KBM-7 (cell line): Measurements from ENCODE around the gene TRABD2B.

Source experiments
- DNase-seq: peaks from one replicate; pipeline ENCODE4 v3.0.0-alpha.2; 2015
- in situ Hi-C: fragments of 300-500 bp; cut with MboI; formaldehyde crosslinking; loops from 2 replicates; pipeline ENCODE4 v1.14.3; 2020; ENCODE audit warnings: low sequenced_read_pairs, low pct_unique_long_range_greater_than_20kb, mixed read lengths

TRABD2B gene

DNA sequence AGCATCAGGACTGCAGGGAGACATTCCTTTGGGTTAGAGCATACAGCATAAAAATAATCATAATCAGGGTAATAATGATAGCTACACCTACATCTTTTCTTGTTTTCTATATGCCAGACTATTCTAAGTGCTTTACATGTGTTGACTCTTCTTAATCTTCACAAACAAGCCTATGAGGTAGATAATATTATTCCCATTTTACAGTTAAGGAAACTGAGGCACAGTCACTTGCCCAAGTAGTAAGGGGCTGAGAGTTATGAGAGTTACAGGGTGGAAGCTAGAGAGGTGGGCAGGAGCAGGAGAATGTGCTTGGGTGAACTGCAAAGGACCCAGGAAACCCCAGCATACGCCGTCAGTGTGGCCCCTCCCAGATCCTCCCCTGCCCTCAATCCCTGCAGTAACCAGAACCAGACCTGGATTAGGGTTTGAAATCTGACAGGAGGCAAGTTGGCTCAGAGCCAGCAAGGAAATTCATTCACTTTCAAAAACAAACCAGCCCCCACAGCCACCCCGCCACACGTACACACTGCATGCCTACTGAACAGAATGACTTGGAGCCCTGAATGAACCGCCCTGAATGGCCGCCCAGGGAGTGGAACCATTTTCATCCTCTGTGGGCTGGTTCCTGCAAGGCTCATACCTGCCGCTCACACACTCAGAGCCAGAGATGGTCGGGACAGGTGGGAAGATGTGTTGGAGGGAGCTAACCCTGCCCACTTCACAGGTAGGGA, 126.1 kb downstream of the TRABD2B start:
- no peak for DNase-seq
- in situ Hi-C loops = no loop called here

DNA sequence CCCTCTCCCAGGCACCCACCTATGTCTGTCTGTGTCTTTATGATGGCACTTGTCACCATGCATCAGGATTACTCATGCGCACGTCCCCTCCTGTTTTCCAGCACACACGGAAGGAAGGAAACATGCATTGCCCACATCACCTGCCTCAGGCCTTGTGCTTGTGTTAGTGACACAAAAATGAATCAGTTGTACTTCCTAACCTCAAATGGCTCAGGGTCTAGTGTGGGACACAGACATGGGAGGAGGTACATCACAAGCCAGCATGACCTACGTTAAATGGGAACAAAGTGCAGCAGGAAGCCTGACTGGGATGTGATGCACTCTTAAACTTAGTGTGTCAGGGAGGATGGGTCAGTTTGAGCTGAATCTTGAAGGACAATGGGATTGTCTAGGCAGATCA, 126.7 kb downstream of the TRABD2B start:
- in situ Hi-C loops = no loop called here
- no peak for DNase-seq

DNA sequence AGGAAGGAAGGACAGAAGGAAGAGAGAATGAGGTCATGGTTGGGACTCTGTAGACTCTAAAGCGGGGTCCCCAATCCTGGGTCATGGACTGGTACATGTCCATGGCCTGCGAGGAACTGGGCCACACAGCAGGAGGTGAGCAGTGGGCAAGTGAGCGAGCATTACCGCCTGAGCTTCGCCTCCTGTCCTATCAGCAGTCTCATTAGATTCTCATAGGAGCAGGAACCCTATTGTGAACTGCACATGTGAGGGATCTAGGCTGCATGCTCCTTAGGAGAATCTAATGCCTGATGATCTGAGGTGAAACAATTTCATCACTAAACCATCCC, 128.9 kb downstream of the TRABD2B start:
- in situ Hi-C loops = no loop called here

DNA sequence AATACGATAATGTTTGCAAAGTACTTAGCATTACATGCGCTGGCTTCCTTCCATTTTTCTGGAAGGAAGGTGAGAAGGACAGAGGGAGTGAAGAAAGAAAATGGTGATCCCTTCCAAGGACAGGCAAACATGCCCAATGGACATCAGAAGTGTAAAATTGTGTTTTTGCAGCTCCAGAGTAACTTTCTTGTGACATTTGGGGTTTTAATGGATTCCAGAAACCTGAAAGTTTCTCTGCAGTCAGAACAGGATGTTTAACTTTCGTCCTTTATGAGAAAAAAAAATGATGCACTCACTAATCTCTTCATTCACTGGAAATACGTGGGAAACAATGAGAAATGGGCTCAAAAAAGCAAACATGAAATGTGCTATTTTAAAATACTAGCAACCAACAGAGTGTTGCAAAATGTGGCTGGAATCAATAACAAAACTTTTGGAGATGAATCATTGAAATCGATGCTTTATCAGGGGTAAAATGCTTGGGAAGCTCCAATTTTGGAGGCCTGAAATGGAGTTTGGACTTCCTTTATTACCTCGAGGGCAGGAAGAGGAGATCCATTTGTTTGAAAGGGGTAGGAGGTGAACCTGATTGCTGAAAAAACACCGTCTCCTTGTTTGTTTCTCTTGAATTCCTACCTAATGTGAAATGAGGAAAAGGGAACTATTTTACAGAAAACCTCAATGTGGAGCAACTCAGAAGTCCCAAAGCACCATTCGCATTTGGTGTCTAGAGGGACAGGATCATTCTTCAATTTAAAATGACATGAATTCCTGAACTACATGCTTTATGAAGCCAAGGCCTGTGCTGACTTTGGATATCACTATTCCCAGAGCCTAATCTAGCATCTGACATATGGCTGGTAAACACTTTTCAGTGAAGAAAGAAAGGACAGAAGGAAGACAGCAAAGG, 129.5 kb downstream of the TRABD2B start:
- DNase-seq = no peak
- in situ Hi-C loops = no loop called here

More for the DNA sequence above, 128.9 kb downstream of the TRABD2B start:
- DNase-seq = no peak

DNA sequence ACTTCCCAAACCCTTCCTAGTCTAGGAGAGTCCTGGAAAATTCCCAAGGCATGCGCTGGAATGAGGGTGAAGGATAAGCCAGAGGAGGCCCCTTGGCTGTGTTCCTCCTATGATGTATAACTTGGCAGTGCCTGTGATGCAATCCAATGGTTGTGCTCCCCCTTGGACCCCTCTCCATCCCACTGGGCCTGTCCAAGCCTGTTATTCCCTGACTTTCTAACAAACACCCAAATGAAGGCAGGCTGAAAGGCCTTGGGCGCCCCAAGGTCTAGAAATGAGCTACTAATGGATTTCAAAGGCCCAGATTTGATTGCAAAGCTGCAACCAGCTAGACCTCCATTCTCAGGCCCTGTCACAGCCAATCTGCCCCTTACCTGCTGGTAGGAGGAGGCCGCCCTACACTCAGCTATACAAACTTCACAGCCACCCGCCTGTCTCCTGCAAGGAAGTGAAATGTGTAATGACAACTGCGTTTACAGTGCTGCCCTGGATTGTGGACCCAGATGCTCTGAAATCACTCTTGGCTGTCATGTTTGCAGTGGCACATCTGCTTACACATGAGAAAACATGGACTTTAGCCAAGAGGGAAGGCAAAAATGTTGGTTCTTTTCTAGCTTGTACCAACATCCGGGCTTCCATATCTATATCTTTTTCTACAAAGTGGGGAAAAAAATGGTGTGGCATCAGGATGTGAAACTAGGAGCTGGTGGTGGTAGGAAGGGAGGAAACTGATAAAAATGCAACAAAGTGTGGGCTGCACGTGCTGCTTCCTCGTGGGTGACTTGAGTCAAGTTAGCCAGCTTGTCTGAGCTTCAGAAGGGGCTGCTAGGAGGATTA, 130.4 kb downstream of the TRABD2B start:
- DNase-seq = no peak
- in situ Hi-C loops = no loop called here

DNA sequence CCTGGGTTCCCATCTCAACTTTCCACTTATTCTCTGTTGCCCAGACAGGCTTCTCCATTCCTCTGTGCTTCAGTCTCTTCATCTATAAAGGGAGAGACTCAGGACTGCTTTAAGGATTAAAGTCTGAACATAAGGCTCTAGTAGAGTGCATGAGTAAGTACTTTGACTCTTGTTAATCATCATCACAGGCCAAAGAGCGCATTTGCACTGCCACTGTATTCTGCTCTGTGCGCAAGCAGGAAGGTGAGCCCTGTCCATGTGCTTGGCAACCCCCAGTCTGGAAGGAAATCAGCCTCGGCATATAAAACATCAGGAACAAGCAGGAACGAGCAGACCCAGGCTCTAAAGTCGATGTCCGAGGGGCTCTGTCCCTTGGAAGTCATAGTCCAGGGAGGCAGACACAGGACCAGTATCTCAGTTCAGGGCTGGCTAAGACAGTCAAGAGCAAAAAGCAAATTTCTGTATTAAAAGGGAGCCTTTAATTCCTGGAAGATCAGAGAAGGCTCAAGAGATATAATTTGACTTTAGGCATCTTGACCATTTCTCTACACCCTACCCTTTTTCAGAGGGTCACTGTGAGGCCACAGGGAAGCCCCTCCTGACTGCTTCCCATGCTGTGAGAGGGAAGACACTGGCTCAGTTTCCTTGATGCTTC, 131.2 kb downstream of the TRABD2B start:
- in situ Hi-C loops = no loop called here
- no peak for DNase-seq

DNA sequence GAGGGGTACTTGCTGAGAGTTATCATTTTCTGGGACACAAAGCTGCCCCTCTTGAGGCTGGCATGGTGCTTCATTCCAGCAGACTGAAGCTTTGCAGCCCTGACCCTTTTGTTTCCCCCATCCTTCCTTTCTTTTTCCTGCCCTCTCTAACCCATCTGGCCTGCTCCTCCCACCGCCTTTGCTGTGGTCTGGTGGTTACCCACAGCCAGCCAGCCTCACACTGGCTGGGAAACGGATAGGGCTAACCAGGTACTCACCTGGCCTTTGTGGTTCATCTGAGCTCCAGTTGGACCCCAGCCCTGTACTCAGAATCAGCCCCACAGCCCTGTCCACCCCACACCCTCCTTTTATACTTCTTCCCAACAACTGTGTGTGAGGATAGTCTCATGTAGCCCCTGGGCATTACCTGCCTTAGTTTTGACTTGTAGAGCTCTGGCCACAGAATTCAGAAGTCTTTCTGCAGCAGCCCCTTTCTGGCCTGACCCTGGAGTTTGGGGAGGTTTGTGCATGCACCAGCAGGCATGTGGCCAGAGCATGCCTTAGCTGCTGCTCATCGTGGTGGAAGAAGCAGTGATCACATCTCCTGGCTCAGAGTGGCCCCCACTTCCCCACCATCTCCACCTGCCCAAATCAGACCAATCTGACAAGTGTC, 138.0 kb downstream of the TRABD2B start:
- in situ Hi-C loops = no loop called here
- DNase-seq = no peak

DNA sequence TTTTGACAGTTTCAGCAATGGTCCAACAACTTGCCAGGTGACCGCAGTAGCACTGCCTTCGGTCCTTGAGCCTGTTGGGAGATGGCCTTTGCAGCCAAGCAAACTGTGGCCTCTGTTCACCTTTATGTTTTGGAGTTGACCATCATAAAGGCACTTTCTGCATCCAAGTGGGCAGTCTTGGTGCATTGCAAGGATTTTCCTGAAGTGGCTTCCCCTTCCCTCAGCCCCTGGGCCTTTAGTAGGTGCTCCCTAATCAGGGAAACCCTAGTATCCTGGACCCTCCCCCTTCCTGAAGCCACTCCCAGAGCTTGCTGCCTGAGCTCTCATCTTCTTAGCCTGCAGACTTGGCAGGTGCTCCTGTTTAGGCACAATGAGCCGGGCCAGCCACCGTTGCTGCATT, 140.2 kb downstream of the TRABD2B start:
- in situ Hi-C loops = no loop called here

DNA sequence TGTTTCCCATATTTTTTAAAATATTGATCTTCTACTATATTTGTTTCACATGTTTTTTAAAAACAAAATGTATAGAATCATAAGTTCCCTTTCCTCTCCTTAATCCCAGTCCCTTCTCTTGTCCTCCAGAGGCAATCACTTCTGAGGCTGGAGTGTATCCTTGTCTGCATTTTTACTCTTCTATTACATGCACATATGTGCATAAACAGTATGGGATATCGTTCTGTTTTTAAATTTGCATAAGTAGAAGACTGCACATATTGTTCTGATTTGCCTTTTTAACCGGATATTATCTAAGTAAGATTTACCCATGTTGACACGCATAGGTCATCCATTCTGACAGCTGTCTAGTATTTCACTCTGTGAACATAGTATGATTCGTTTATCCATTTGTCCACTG, 142.0 kb downstream of the TRABD2B start:
- no peak for DNase-seq
- in situ Hi-C loops = no loop called here

More for the DNA sequence above, 140.2 kb downstream of the TRABD2B start:
- DNase-seq = no peak

DNA sequence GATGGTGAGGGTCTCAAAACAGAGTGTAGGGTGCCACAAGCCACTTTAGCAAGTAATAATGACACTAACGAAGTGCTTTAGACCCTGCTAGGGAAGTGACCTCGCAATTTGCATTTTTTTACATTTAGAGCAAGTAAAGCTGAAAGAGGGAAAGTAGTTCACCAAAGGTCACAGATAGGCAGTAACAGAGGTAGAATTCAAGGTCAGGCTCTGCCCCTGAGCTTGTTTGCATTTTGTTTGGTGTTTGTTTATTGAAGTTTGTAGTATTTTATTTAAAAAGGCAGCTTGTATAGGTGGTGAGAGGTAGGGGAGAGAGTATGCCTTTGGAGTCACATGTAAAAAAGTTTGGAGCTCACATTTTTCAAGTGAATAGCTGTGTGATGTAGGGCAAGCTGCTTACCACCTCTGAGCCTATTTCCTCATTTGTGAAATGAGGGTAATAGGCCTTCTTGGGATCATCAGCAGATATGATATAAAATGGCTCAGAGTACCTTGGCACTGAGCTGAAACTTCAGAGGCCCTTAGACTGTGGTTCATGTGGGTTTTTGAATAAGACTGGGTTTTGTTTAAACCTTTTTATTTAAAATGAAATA, 142.5 kb downstream of the TRABD2B start:
- no peak for DNase-seq
- in situ Hi-C loops = no loop called here

DNA sequence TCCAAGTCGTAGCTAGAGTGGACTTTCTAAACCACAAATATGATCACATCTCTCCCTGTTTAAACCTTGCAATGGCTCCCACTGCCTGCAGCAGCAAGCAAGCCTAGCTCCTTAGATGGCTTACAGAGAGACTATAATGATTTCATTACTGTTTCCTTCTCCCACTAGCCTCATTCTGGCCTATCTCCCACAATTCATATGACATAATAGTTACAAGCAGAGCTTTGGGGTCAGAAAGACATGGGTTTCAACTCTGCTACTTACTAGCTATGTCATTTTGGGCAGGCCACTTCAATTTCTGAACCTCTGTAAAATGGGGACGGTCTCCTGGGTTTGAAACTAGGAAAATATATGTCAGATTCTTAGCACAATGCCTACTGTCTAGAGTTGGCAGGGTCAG, 143.3 kb downstream of the TRABD2B start:
- DNase-seq = no peak
- in situ Hi-C loops = no loop called here

DNA sequence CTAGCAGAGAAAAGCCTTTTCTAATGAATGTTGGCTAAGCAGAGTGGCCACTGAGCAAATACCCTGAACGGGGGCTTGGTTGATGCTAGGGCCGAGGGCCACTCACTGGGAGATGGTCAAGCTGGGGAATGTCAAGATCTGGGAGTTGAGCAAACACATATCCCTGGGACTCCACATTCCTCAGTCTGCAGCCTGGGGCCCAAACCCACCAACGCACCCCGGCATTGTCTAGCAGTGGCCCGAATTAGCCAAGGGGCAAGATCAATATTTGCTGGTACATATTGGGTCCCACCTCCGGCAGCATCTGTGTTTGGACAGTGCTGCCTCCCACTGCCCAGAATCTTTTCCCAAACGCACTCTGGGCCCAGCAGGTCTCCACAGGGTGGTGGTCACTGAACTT, 144.1 kb downstream of the TRABD2B start:
- no peak for DNase-seq
- in situ Hi-C loops = no loop called here

DNA sequence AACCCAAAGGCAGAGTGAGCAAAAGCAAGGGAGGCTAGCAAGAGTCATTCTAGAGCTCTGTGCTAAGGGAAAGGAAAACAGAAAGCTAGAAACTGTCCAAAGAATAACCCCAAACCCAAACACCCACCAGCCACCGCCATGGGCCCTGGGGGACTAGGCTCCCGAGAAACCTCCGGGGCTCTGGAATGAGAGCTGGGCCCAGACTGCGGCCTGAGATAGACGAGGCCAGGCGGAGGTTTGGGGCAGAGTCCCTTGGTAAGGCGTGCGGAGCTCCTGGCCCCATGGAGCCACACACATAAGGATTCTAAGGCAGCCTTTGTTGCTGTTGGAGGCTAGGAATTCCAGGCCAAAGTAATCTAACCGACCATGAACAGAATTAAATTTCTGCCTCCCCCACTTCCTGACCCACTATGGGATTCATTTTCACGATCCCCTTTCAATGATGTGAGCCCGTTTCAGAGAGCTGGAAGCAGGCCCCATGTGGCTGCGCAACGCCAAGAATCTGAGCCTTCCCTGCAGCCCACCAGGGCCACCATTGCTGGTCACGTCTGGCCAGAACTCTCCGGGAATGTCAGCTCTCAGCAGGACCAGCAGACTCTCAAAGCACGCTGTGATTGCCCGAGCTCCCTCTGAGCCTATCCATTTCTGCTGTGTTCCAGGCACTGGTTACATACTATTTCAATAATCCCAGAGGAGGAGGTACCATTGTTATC, 145.0 kb downstream of the TRABD2B start:
- DNase-seq = no peak
- in situ Hi-C loops = no loop called here

DNA sequence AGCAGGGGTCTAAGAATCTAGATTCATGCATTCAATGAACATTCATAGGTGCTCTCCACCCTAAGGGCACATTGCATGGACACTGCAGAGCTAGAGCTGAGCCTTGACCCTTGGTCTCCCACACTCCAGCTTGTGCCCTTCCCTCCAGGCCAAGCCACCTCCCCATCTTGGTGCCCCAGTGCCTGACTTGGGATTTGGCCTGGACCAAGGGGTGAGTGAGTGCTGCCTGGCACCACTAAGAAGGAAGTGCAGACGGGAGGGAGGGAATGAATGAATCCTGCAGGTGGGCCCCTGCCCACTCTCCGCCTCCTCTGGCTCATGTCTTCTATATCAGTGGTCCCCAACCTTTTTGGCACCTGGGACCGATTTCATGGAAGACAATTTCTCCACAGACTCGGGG, 146.7 kb downstream of the TRABD2B start:
- in situ Hi-C loops = no loop called here
- no peak for DNase-seq

DNA sequence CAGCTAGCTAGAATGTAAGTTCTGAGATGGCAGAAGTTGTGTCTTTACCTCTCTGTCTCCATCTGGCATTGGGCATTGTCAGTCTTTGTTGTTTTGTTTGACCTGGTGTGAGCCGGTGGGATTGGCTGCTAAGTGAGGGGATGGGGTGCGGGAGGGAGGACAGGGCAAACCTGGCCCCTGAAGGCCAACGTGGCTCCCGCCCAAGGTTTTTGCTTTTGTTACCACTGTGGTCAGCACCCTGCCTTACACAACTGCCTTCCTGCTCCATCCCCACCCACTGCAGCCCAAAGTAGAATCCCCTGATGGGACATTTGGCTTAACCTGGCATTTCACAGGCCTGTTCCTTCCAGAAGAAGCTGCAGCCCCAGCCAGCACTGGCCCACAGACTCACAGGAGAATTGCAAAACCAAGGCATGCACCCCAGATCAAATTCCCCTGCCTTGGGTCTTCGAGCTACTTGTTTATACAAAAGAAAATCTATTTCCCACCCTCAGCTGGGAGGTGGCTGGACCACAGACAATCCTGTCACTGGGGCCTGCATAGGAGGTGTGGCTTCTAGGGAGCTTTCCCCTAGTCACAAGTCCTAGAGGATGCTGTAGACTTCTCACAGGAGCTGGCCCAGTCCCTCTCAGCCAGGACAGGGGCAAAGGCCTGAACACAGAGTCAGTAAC, 147.5 kb downstream of the TRABD2B start:
- no peak for DNase-seq
- in situ Hi-C loops = no loop called here

DNA sequence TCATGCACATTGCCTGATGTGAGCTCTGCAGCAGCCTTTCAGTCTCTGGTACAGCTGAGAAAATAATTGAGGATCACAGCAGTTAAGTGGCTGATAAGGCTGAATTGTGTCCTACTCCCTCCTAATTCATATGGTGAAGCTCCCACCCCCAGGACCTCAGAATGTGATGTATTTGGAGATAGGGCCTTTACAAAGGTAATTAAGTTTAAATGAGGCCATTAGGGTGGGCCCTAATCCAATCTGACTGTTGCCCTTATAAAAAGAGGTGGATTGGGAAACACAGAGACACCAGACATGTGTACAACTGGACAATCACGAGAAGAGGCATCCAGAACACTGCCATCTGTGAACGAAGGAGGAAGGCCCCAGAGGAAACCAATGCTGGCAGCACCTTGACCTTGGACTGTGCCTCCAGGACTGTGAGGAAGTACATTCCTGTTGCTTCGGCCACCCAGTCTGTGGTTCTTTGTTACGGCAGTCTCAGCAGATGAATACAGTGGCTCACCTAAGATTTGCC, 148.1 kb downstream of the TRABD2B start:
- in situ Hi-C loops = no loop called here
- no peak for DNase-seq

DNA sequence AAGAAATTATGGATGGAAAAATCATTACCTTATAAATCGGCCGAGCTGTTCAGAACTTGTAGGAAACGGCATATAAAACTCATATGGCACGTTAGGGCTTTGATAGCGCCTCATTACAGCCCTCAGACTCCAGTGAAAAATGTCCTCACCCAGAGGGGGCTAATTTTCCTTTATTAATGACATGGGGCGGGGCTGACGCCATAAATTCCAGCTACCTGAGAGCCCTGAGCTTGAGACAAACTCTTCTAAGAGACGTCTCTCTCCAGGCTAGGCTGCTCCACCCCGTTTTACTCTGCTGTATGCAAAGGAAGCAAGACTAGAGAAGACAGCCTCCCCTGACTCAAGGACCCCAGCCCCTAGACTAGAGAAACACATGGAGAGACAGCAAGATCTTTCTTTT, 149.4 kb downstream of the TRABD2B start:
- in situ Hi-C loops = no loop called here
- no peak for DNase-seq
